Neural progenitor cell (in vitro differentiated cells): Measurements from ENCODE around the gene PSMB7. TPM values are rescaled to one million over a fixed set of nuclear protein-coding genes. Genes with fewer than 3 reads are reported as not detected.

ENCODE experiments used
- DNase-seq: peaks from one replicate; pipeline ENCODE4 v3.0.0-alpha.2; 2016; ENCODE audit warnings: low spot score
- H2AFZ ChIP-seq: fragments of 200-600 bp; sonication (generic); replicated peaks from 2 replicates; pipeline ENCODE4 v1.6.1; 2016; ENCODE audit warnings: antibody characterized with exemption
- H3F3A ChIP-seq: fragments of 200-600 bp; sonication (generic); 2 replicates; pipeline ENCODE4 v1.6.1; 2016; ENCODE audit warnings: antibody characterized with exemption, low read depth
- H3K27ac ChIP-seq: fragments of 200-600 bp; sonication (generic); 2 replicates; pipeline ENCODE4 v1.5.1; 2016; ENCODE audit warnings: mild to moderate bottlenecking
- H3K27me3 ChIP-seq: fragments of 200-600 bp; sonication (generic); 2 replicates; pipeline ENCODE4 v1.6.1; 2016; ENCODE audit warnings: mild to moderate bottlenecking, moderate library complexity
- H3K36me3 ChIP-seq: fragments of 200-600 bp; sonication (generic); 2 replicates; pipeline ENCODE4 v1.5.1; 2016
- H3K4me1 ChIP-seq: fragments of 200-600 bp; sonication (generic); 2 replicates; pipeline ENCODE4 v1.6.1; 2016; ENCODE audit warnings: mixed run types
- H3K4me2 ChIP-seq: fragments of 200-600 bp; sonication (generic); 2 replicates; pipeline ENCODE4 v1.6.1; 2016
- H3K4me3 ChIP-seq: fragments of 200-600 bp; sonication (generic); 2 replicates; pipeline ENCODE4 v1.5.1; 2016
- H3K79me2 ChIP-seq: fragments of 200-600 bp; sonication (generic); 2 replicates; pipeline ENCODE4 v1.6.1; 2016; ENCODE audit warnings: low read depth
- H3K9ac ChIP-seq: fragments of 200-600 bp; sonication (generic); 2 replicates; pipeline ENCODE4 v1.6.1; 2016
- H3K9me3 ChIP-seq: fragments of 200-600 bp; sonication (generic); 2 replicates; pipeline ENCODE4 v1.5.1; 2016; ENCODE audit warnings: low read depth
- H4K20me1 ChIP-seq: fragments of 200-600 bp; sonication (generic); 2 replicates; pipeline ENCODE4 v1.6.1; 2016; ENCODE audit warnings: low read depth
- H3K27ac Mint-ChIP-seq: 3 replicates; pipeline ENCODE4 v1.8.0; 2021; ENCODE audit warnings: mixed read lengths
- H3K27me3 Mint-ChIP-seq: 2 replicates; pipeline ENCODE4 v1.8.0; 2022; ENCODE audit warnings: low read depth, mild to moderate bottlenecking, inconsistent platforms, moderate library complexity, mixed read lengths; ENCODE audit not compliant: insufficient read depth
- H3K36me3 Mint-ChIP-seq: 3 replicates; pipeline ENCODE4 v1.8.0; 2021; ENCODE audit warnings: mixed read lengths
- H3K4me1 Mint-ChIP-seq: 3 replicates; pipeline ENCODE4 v1.8.0; 2021; ENCODE audit warnings: mixed read lengths
- H3K4me3 Mint-ChIP-seq: 3 replicates; pipeline ENCODE4 v1.8.0; 2021; ENCODE audit warnings: mild to moderate bottlenecking, moderate library complexity, mixed read lengths
- H3K9me3 Mint-ChIP-seq: 3 replicates; pipeline ENCODE4 v1.8.0; 2020; ENCODE audit warnings: mixed read lengths
- EZH2 ChIP-seq: fragments of 200-600 bp; sonication (generic); IDR thresholded peaks from 2 replicates; pipeline ENCODE4 v1.6.1; 2017; ENCODE audit warnings: antibody characterized with exemption, mild to moderate bottlenecking, moderate library complexity
- EZH2phosphoT487 ChIP-seq: fragments of 200-600 bp; sonication (generic); IDR thresholded peaks from 2 replicates; pipeline ENCODE4 v1.6.1; 2017; ENCODE audit warnings: antibody characterized with exemption
- total RNA-seq: library from RNA; depleted of rRNA; stranded (reverse); fragments of >200 nt; gene quantifications from 2 replicates; pipeline ENCODE4 v1.2.3, GENCODE V29; 2015; ENCODE audit warnings: low replicate concordance
- TF ChIP-seq, protein P1 (sequence below): fragments of 200-600 bp; sonication (generic); IDR thresholded peaks from 2 replicates; pipeline ENCODE4 v1.5.1; 2017; ENCODE audit warnings: antibody characterized with exemption, mild to moderate bottlenecking

PSMB7 gene
- total RNA-seq, 1 donor from 2014 or later, result 249 TPM

DNA sequence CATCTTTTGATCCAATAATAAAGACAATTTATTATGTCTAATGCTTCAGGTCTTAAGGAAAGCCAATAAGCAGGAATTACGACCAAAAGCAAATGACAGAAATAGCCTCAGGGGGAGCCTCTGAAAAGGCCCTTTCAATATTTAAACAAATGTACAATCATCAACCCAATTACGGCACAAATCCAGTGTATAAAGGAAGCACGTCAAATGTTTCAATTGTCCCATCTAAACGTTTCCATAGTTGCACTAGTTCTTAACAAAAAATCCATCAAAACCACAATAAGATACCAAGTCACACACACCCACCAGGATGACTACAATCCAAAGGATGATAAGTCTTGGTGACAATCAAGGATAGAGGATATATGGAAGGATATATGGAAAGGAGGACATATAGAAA is 41.9 kb downstream of the PSMB7 start:
- TF ChIP-seq, protein P1, sequence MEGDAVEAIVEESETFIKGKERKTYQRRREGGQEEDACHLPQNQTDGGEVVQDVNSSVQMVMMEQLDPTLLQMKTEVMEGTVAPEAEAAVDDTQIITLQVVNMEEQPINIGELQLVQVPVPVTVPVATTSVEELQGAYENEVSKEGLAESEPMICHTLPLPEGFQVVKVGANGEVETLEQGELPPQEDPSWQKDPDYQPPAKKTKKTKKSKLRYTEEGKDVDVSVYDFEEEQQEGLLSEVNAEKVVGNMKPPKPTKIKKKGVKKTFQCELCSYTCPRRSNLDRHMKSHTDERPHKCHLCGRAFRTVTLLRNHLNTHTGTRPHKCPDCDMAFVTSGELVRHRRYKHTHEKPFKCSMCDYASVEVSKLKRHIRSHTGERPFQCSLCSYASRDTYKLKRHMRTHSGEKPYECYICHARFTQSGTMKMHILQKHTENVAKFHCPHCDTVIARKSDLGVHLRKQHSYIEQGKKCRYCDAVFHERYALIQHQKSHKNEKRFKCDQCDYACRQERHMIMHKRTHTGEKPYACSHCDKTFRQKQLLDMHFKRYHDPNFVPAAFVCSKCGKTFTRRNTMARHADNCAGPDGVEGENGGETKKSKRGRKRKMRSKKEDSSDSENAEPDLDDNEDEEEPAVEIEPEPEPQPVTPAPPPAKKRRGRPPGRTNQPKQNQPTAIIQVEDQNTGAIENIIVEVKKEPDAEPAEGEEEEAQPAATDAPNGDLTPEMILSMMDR, result no peak
- no peak for TF ChIP-seq EZH2phosphoT487
- no peak for TF ChIP-seq EZH2
- Histone ChIP-seq H3K9me3 (no peaks in the 10 kb centered on the region), H3K4me1 (no peaks in the 10 kb centered on the region), H2AFZ (no peak overlapping the region), H3K27ac (no peak overlapping the region), H3K4me3 (no peak overlapping the region), H3K79me2 (peaks cover 67% of the 10 kb centered on the region), H3K36me3 (peaks cover 4% of the 10 kb centered on the region), H3F3A (no peaks in the 10 kb centered on the region), H4K20me1 (peaks cover 17% of the 10 kb centered on the region), H3K9ac (no peak overlapping the region), H3K4me2 (no peak overlapping the region), H3K27me3 (no peaks in the 10 kb centered on the region)
- Mint-ChIP-seq H3K27me3 (peaks cover 3% of the 10 kb centered on the region), H3K4me1 (no peaks in the 10 kb centered on the region), H3K4me3 (no peak overlapping the region), H3K27ac (no peak overlapping the region), H3K36me3 (peaks cover 15% of the 10 kb centered on the region), H3K9me3 (peaks cover 7% of the 10 kb centered on the region)
- no peak for DNase-seq

DNA sequence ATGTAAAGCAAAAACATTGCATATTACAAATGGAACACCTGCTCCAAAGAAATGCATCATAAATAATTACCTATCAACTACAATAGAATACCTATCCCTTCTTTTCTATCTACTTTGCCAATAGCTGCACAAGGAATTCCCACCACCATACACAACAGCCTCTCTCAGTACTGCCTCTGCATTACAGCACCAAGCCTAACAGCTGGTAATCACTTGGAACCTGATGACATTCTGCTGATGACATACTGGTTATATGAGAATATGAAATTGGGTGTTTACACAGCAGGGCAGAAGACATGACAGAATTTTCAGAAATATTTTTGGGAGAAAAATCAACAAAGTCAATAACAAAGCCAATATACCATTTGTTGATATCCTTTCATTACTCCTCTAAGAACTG is 43.2 kb downstream of the PSMB7 start:
- Histone ChIP-seq H3K9me3 (no peaks in the 10 kb centered on the region), H3K27me3 (no peaks in the 10 kb centered on the region), H4K20me1 (peaks cover 21% of the 10 kb centered on the region), H3K27ac (no peak overlapping the region), H3K4me2 (no peak overlapping the region), H2AFZ (no peak overlapping the region), H3K4me3 (no peak overlapping the region), H3F3A (no peaks in the 10 kb centered on the region), H3K9ac (no peak overlapping the region), H3K36me3 (peaks cover 4% of the 10 kb centered on the region), H3K4me1 (no peaks in the 10 kb centered on the region), H3K79me2 (peaks cover 71% of the 10 kb centered on the region)
- H3K9me3 Mint-ChIP-seq, result peaks cover 7% of the 10 kb centered on the region
- TF ChIP-seq, protein P1, result no peak
- TF ChIP-seq EZH2phosphoT487, result no peak
- no peak for TF ChIP-seq EZH2
- peaks cover 15% of the 10 kb centered on the region for H3K36me3 Mint-ChIP-seq
- no peak overlapping the region for H3K27ac Mint-ChIP-seq
- H3K4me1 Mint-ChIP-seq, result no peaks in the 10 kb centered on the region
- H3K4me3 Mint-ChIP-seq, result no peak overlapping the region
- H3K27me3 Mint-ChIP-seq, result peaks cover 3% of the 10 kb centered on the region
- no peak for DNase-seq

DNA sequence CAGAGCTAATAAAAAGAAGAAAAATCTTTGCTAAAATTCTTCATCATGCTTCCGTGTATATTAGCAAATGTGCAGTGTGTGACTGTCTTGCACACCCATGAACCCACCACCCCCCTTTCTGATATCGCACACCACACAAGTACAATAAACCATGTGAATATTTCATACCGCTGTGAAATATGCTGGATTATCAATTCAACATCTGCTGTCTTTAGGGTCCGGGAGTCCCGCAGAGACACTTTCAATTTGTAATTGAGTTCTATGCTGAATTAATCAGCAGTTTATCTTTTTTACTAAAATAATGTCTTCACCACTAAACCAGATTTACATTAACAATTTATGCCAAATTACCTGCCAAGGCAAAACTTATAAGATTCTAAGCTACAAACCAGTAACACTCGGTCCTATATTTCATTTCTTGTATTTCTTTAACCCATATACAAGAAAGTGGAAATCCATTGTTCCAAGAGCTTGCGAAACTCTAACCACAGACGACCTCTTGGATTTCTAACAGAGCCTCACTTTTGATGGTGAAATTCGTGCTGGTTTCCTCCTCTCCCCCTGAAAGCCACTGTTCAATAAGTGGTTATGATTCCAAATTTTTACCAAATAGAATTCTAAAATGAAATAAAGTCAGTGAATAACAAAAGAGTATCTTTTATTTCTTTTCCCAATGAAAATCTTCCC is 44.2 kb downstream of the PSMB7 start:
- Histone ChIP-seq H3K4me3 (no peak overlapping the region), H3K9me3 (no peaks in the 10 kb centered on the region), H4K20me1 (peaks cover 25% of the 10 kb centered on the region), H3K4me2 (no peak overlapping the region), H3K4me1 (no peaks in the 10 kb centered on the region), H3K27me3 (no peaks in the 10 kb centered on the region), H3F3A (no peaks in the 10 kb centered on the region), H3K27ac (no peak overlapping the region), H3K9ac (no peak overlapping the region), H3K79me2 (peaks cover 71% of the 10 kb centered on the region), H2AFZ (no peak overlapping the region), H3K36me3 (peaks cover 4% of the 10 kb centered on the region)
- H3K27me3 Mint-ChIP-seq, result peaks cover 3% of the 10 kb centered on the region
- no peak overlapping the region for H3K4me3 Mint-ChIP-seq
- no peak for DNase-seq
- H3K4me1 Mint-ChIP-seq, result no peaks in the 10 kb centered on the region
- no peak overlapping the region for H3K27ac Mint-ChIP-seq
- peaks cover 7% of the 10 kb centered on the region for H3K9me3 Mint-ChIP-seq
- peaks cover 17% of the 10 kb centered on the region for H3K36me3 Mint-ChIP-seq
- no peak for TF ChIP-seq EZH2phosphoT487
- TF ChIP-seq, protein P1, result no peak
- TF ChIP-seq EZH2, result no peak
